Stimulated activated CD4-positive, alpha-beta T cell treated with anti-CD3 and anti-CD28 coated beads, Interleukin-15, amount 100 ng/mL, for 48 hours (primary cell): Measurements from ENCODE around the gene RAD51B.
A peak's percentile ranks its signal among the peaks of the same experiment; 100 is the strongest.

Experiments used
- DNase-seq, 2 donors: peaks; one replicate each; pipeline ENCODE4 v3.0.0-alpha.2; 2020; ENCODE audit warnings: low read depth in 2 of 2

RAD51B gene

GRCh38 chr14:68232300-68233055 lies 412.9 kb downstream of the RAD51B start:
- peak; percentile 17 to 24 for DNase-seq

GRCh38 chr14:68233101-68233784 lies 413.7 kb downstream of the RAD51B start:
- no peak for DNase-seq

- DNase-seq = no peak
Measured at GRCh38 chr14:68234101-68234905, 414.7 kb downstream of the RAD51B start.

DNA sequence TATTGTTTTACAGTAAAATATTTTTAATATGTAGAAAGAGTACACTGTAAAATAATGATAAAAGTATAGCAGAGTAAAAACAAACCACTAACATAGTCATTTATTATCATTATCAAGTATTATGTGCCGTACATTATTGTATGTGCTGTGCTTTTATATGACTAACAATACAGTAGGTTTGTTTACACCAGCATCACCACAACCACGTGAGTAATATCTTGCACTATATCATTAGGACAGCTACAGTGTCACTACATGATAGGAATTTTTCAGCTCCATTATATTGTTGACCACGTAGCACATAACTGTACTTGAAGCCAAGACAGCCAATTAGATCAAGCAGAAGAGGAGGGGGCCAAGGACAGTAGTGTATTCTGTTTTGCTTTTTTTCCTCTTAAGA lies 415.4 kb downstream of the RAD51B start:
- no peak for DNase-seq

DNA sequence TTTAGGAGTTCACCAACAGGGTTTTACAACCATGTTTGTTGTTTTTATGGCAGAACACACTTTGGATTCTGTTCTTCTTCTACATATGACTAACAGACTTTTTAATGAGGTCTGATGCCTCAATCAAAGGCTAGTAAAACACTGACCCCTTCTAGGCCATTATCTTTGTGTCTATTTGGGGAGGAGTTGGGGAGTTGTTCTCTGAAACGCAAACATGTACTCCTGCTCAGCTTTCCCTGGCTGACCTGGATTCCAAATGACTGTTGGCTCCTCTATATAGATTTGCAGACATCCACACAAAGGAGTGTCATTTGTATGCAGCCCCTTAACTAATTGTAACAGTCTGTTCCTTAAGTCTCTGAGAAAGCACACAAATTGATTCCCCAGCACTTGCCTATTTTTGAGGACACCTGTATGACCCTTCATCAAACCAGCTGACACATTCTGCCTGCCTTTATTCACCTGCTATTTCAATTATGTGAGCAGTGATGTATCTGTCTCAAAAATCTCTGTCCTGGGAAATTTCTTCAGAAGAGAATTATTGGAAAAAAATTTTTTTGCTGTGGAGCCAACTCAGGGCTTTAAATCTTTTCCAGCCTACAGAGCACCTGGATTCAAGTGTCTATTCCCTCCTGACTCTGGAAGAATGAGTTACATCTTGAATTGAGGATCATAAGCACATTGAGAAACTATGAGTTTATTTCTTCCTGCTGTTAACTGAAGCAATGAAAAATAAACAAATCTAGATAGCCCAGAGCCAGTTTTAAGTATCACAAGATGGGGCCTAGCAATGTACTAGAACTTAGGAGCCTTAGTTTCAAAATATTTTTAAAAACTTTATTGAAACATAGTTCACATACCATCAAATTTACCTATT lies 417.2 kb downstream of the RAD51B start:
- DNase-seq = no peak

DNA sequence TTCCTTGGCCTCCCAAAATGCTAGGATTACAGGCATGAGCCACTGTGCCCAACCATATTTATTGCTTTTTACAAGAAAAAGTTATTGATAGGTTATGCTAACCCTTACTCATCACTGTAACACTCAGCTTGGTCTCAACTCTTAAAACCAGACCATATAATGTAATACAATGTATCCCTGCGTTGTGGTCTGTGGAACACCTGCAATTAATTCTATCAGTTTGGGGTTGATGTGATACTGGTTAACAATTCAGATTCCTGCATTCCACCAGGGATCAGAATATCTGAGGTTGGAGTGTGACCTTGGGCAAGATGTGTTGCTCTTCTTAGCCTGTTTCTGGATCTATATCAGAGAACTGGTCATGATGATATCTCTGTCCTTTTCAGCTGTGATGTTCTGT lies 419.0 kb downstream of the RAD51B start:
- no peak for DNase-seq

DNA sequence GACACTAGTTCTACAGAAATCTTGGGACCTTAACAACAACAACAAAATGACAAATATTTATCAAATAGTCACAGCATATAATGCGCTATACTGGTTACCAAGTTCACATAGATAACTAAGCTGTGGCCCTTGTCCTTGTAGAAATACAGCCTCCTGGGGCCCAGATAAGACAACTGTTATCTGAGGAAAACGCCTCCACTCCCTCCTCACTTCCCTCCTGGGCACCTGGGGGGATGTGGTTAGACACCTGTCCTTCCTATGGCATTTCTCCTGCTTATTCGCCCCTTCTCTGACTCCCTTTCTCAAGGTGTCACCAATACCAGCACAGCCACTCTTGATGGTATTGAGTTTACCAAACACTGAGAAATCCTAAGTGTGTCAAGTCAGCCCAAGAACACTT lies 419.4 kb downstream of the RAD51B start:
- DNase-seq = no peak

DNA sequence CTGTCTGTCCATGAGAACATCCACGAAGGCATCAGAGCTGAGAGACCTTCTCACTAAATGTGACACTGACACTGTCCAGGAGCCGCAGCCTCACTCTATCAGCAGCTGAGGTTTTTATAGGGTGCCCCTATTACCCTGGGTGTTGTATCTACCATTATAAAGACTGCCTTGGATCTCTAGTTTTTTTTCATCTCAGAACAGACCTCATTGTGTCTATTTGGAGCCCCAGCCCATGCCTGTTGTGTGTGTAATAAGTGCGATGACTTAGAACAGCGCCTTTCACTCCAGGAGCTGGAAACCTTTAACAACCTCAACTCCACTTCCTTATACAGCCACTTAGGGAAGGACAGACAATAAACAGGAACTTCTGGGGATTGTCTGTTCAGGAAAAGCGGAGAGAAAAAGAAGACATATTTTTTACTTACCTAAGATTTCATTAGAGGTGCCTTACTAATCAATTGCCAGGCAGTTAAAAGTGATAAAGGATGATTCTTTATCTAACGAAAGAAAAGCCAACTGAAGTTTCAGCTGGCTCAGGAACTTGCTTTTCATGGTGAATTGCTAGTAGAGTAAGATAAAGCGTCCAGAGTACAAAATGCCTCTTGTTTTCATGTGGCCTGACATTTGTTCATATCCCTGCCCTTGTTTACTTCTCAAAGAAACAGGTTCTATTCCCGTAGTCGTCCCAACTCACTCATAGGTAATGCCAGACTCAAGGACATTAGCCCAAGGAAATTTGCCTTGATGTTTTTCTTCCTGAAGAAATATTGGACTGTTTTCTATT lies 420.6 kb downstream of the RAD51B start:
- DNase-seq = no peak

GRCh38 chr14:68241862-68242487 lies 422.4 kb downstream of the RAD51B start:
- no peak for DNase-seq

DNA sequence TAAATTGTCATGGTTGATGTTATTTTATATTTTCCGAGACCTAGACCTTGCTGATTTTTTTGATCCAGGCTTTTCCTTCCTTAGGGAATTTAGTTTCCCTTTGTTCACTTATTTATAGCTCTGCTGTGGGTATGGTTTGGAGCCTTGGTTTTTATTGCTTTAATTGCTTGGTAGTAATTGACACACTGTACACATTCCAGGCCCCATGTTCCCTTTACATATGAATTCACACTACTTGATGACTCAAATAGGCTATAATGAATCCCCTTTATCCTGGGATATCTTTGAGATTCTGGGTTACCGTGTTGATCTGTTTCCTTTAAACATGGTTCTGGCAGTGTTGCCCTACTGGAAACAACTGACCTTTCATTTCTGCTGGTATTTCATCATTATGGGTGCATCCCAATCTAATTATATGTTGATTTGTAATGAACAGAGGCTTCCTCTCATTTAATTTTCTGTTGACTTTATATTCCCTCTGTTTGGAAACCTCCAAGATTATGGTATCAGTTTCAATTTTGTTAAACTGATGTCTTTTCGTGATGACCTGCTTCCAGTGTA lies 424.0 kb downstream of the RAD51B start:
- no peak for DNase-seq

DNA sequence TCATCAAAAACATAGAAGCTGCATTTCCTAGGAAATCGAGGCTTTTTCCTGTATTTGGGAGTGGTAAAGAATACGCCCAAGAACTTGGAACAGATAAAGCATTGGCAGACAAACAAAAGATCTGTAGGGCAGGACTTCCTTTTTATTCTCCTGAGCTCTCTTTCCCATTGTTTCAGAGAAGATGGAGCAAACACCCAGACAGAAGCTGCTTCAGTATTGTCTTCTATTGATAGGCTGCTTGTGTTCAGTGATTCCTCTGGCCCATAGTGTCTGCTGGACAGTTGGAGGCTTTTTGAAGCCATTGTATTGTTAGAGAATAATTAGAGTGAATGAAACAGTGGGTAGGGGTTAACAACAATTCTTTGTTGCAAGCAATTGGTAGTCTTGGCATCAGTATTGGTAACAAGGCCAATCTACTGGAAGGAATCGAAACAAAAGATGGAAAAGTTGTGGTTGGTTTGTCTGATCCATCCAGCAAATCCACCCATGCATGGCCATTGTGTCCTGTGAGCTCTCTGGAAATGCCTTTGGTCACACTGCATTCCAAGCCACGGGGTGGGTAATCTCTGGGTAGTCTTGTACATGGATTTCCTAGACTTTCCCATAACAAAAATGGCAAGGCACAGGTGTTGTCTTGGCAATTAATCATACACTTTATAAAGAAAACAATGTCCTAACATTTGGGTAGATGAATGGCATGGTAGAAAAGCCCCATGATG lies 424.8 kb downstream of the RAD51B start:
- no peak for DNase-seq

- DNase-seq = no peak
Measured at GRCh38 chr14:68245146-68246073, 425.8 kb downstream of the RAD51B start.

- DNase-seq = no peak
Measured at GRCh38 chr14:68246074-68246785, 426.7 kb downstream of the RAD51B start.

DNA sequence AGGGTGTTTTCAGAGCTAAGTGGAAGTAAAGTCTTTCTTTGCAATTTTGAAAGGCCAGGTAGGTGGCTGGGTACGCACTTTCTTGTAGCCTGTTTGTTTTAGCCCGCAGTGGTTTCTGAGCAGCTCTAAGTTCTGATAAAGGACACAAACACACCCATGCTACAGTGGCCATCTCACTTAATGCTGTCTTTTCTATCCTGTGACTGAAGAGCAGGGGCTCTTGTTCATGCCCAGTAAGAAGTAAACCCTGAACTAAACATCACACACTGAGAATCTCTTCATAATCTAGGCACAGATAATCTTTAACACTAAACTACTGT lies 427.2 kb downstream of the RAD51B start:
- no peak for DNase-seq

DNA sequence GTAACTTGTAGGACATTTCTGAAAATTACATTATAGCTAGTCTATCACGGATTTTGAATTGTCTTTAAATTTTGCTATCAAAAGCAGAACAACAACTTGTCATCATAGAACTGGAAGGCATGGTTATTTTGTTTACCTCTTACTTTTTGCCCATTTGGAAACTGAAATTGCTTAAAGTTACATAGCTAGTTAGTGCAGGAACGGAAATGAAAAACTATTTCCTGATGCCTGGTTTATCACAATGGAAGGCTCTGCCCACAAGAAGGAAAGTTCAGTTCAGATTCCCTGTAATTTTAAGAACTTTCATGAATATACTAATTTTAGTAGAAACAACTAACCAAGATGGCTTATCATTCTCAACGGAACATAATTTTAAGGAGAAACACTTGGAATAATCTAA lies 427.7 kb downstream of the RAD51B start:
- no peak for DNase-seq

DNA sequence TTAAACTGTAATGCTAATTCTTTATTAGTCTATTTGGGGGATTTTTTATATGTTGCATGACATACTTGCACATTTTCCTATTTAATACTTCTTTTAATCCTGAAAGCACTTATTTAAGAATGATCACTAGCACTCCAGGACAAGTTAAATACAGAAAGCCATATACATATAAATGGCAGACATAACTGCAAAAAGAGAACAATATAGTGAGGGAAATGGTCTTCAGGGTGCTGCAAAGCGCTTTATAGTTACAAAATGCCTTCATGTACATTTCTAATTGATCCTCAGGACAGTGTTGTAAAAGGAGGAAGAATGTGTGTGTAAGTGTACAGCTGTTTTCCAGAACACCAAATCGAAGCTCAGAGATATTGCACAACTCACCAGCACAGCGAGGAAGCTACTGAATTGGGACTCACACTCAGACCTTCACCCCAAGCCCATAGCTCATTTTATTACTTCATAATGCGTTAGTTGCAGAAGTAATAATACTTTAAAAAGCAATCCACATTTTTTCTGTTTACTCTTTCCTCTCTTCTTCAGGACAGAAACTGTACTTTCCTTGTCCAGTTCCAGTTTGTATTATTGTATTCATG lies 428.2 kb downstream of the RAD51B start:
- no peak for DNase-seq

- no peak for DNase-seq
Measured at GRCh38 chr14:68248481-68249255, 429.1 kb downstream of the RAD51B start.
